IMR-90 (cell line): Measurements from ENCODE around the gene BICD2. TPM values are rescaled to one million over a fixed set of nuclear protein-coding genes. Genes with fewer than 3 reads are reported as not detected.
A peak's percentile ranks its signal among the peaks of the same experiment; 100 is the strongest.

ENCODE experiments used
- ATAC-seq: fragments of 200-7000 bp; cut with Tn5 transposase; 2 replicates; pipeline ENCODE4 v1.9.1; 2020; ENCODE audit warnings: low read depth, mild to moderate bottlenecking, moderate library complexity
- BruUV-seq: library from RNA; stranded (reverse); fragments of 400-500 nt; replicated peaks from 2 replicates; lab custom pipeline; 2021; lab: Mats Ljungman, UMichigan
- CTCF ChIA-PET: fragments of 300-600 bp; formaldehyde crosslinking; extraction: SDS; loops from one replicate; lab custom pipeline; 2021; ENCODE audit warnings: antibody characterized with exemption; lab: Yijun Ruan, JAX
- POLR2A ChIA-PET: fragments of 300-600 bp; sonication (Branson Sonifier 250); formaldehyde crosslinking; loops from one replicate; lab custom pipeline; 2022; ENCODE audit warnings: antibody characterized with exemption; ENCODE audit not compliant: unreplicated experiment; lab: Charles Lee
- DNase-seq: peaks from one replicate; pipeline ENCODE4 v3.0.0; 2013
- H2AFZ ChIP-seq: replicated peaks from 2 replicates; pipeline ENCODE3; 2013; ENCODE audit warnings: low read length, mild to moderate bottlenecking; ENCODE audit not compliant: poor library complexity
- H2AK5ac ChIP-seq: 2 replicates; pipeline ENCODE4 v1.6.1; 2013; ENCODE audit warnings: low read depth, low read length, inconsistent platforms
- H2AK9ac ChIP-seq: replicated peaks from 2 replicates; pipeline ENCODE3; 2013; ENCODE audit warnings: mild to moderate bottlenecking, low read depth, low read length, moderate library complexity; ENCODE audit not compliant: poor library complexity
- H2BK120ac ChIP-seq: 2 replicates; pipeline ENCODE4 v1.6.1; 2013; ENCODE audit warnings: low read depth, low read length, inconsistent platforms
- H2BK15ac ChIP-seq: 3 replicates; pipeline ENCODE4 v1.6.1; 2013; ENCODE audit warnings: low read depth, low read length, inconsistent platforms
- H2BK20ac ChIP-seq: 2 replicates; pipeline ENCODE4 v1.6.1; 2013; ENCODE audit warnings: low read depth, mild to moderate bottlenecking, inconsistent platforms, low read length, moderate library complexity
- H2BK5ac ChIP-seq: 2 replicates; pipeline ENCODE4 v1.6.1; 2013; ENCODE audit warnings: mild to moderate bottlenecking, low read depth, low read length, inconsistent platforms; ENCODE audit not compliant: poor library complexity, severe bottlenecking
- H3K14ac ChIP-seq: replicated peaks from 2 replicates; pipeline ENCODE4 v1.6.1; 2013; ENCODE audit warnings: low read depth, low read length, inconsistent platforms
- H3K18ac ChIP-seq: 2 replicates; pipeline ENCODE4 v1.6.1; 2013; ENCODE audit warnings: low read depth, low read length, control low read depth
- H3K23ac ChIP-seq: 2 replicates; pipeline ENCODE4 v1.6.1; 2013; ENCODE audit warnings: low read depth, low read length, inconsistent platforms
- H3K27ac ChIP-seq: 2 replicates; pipeline ENCODE4 v1.5.1; 2013; ENCODE audit warnings: mild to moderate bottlenecking, control low read depth, low read length; ENCODE audit not compliant: insufficient read depth
- H3K27me3 ChIP-seq: 2 replicates; pipeline ENCODE4 v1.6.1; 2013; ENCODE audit warnings: low read length; ENCODE audit not compliant: control insufficient read depth, insufficient read depth
- H3K36me3 ChIP-seq: 2 replicates; pipeline ENCODE4 v1.6.1; 2013; ENCODE audit warnings: low read length, mixed read lengths; ENCODE audit not compliant: control insufficient read depth, insufficient read depth
- H3K4ac ChIP-seq: 2 replicates; pipeline ENCODE4 v1.6.1; 2013; ENCODE audit warnings: low read depth, low read length, inconsistent platforms
- H3K4me1 ChIP-seq: 2 replicates; pipeline ENCODE4 v1.6.1; 2013; ENCODE audit warnings: low read length, mixed read lengths; ENCODE audit not compliant: control insufficient read depth, insufficient read depth
- H3K4me2 ChIP-seq: 2 replicates; pipeline ENCODE4 v1.6.1; 2013; ENCODE audit warnings: low read depth, mild to moderate bottlenecking, control low read depth, low read length, moderate library complexity
- H3K4me3 ChIP-seq: 2 replicates; pipeline ENCODE4 v1.5.1; 2013; ENCODE audit warnings: low read depth, mild to moderate bottlenecking, control low read depth, low read length, moderate library complexity; ENCODE audit not compliant: insufficient read depth
- H3K56ac ChIP-seq: 2 replicates; pipeline ENCODE4 v1.6.1; 2013; ENCODE audit warnings: low read length, inconsistent platforms; ENCODE audit not compliant: insufficient read depth; ENCODE audit errors: extremely low read depth
- H3K79me1 ChIP-seq, 2 experiments: 2 replicates each; pipeline ENCODE4 v1.6.1; 2013; ENCODE audit warnings: low read length in 2 of 2, inconsistent platforms in 1 of 2, low read depth in 1 of 2
- H3K9ac ChIP-seq: 2 replicates; pipeline ENCODE4 v1.6.1; 2013; ENCODE audit warnings: low read depth, low read length, control low read depth
- H3K9me1 ChIP-seq: 2 replicates; pipeline ENCODE4 v1.6.1; 2013; ENCODE audit warnings: low read length, inconsistent platforms; ENCODE audit not compliant: insufficient read depth
- H3K9me3 ChIP-seq: 2 replicates; pipeline ENCODE4 v1.6.1; 2013; ENCODE audit warnings: low read length; ENCODE audit not compliant: control insufficient read depth, insufficient read depth
- H4K20me1 ChIP-seq: 2 replicates; pipeline ENCODE4 v1.6.1; 2013; ENCODE audit warnings: low read length, inconsistent platforms; ENCODE audit not compliant: insufficient read depth
- H4K5ac ChIP-seq: 2 replicates; pipeline ENCODE4 v1.6.1; 2013; ENCODE audit warnings: mild to moderate bottlenecking, low read depth, low read length, control low read depth
- H4K8ac ChIP-seq, 2 experiments: 2 replicates each; pipeline ENCODE4 v1.6.1; 2013; ENCODE audit warnings: low read depth in 2 of 2, low read length in 2 of 2, control low read depth in 1 of 2, inconsistent platforms in 1 of 2
- H4K91ac ChIP-seq: 2 replicates; pipeline ENCODE4 v1.6.1; 2013; ENCODE audit warnings: low read depth, low read length, inconsistent platforms; ENCODE audit not compliant: insufficient read depth
- BHLHE40 ChIP-seq: fragments of 150-350 bp; IDR thresholded peaks from 2 replicates; pipeline ENCODE4 v1.6.1; 2016; ENCODE audit warnings: mild to moderate bottlenecking, low read depth, low read length
- CHD1 ChIP-seq: IDR thresholded peaks from 2 replicates; pipeline ENCODE4 v1.6.1; 2012; ENCODE audit warnings: low read depth, low read length, improper control_type of control experiment
- POLR2A ChIP-seq: IDR thresholded peaks from 2 replicates; pipeline ENCODE4 v1.6.1; 2012; ENCODE audit warnings: mild to moderate bottlenecking, low read depth, low read length
- RAD21 ChIP-seq: IDR thresholded peaks from 2 replicates; pipeline ENCODE4 v1.6.1; 2012; ENCODE audit warnings: low read length, improper control_type of control experiment
- RCOR1 ChIP-seq: IDR thresholded peaks from 2 replicates; pipeline ENCODE4 v1.6.1; 2012; ENCODE audit warnings: mild to moderate bottlenecking, low read length, improper control_type of control experiment; ENCODE audit not compliant: insufficient replicate concordance
- SMC3 ChIP-seq: fragments of 150-350 bp; IDR thresholded peaks from 2 replicates; pipeline ENCODE4 v1.6.1; 2016; ENCODE audit warnings: low read depth, mild to moderate bottlenecking, antibody characterized with exemption, low read length, moderate library complexity
- WGBS, 2 experiments: methylation state at CpG; one replicate each; pipeline versions ENCODE4 v1.1.5 to v1.1.7; 2013; ENCODE audit warnings: missing lambda C conversion rate in 2 of 2; ENCODE audit not compliant: insufficient read length in 1 of 2; ENCODE audit errors: extremely low coverage in 2 of 2; 5-methylcytosine and 5-hydroxymethylcytosine counted together
- dilution Hi-C: fragments of 300-500 bp; cut with HindIII; formaldehyde crosslinking; loops from one replicate; pipeline ENCODE4 v1.14.3; 2018; ENCODE audit warnings: low sequenced_read_pairs; ENCODE audit not compliant: unreplicated experiment
- in situ Hi-C: fragments of 300-500 bp; cut with MboI; formaldehyde crosslinking; loops from 3 replicates; pipeline ENCODE4 v1.14.3; 2019; ENCODE audit warnings: low sequenced_read_pairs, inconsistent platforms, mixed read lengths
- intact Hi-C: fragments of 100-400 bp; cut with micrococcal nuclease; formaldehyde crosslinking; loops from 2 replicates; pipeline ENCODE4 v1.10.0; 2022
- polyA plus RNA-seq, 3 experiments: library from polyadenylated mRNA; depleted of rRNA; stranded (reverse); fragments of >200 nt; gene quantifications; 2 replicates each; pipeline ENCODE4 v1.2.3, GENCODE V29; 2012; ENCODE audit warnings: low replicate concordance in 1 of 3
- total RNA-seq: library from RNA; depleted of rRNA; stranded (reverse); fragments of >200 nt; gene quantifications from 2 replicates; pipeline ENCODE4 v1.2.3, GENCODE V29; 2012

Gene BICD2
- total and polyA plus RNA-seq, 2 of the 4 experiments (the other 2 are of a cell fraction): 21.5 to 35.7 TPM

- Histone ChIP-seq H2AK9ac (peak overlapping the region; percentile 34), H3K79me1 (peaks cover 15 to 80% of the 10 kb centered on the region in 2 experiments), H4K20me1 (peaks cover 54% of the 10 kb centered on the region), H3K27ac (no peak overlapping the region), H2AK5ac (peak overlapping the region; percentile 51; the same call in 1 of the 2 replicates), H2BK5ac (no peak overlapping the region), H3K4ac (peak overlapping the region; percentile 32; the same call in 1 of the 2 replicates), H4K5ac (no peak overlapping the region), H2BK20ac (no peak overlapping the region), H3K36me3 (no peaks in the 10 kb centered on the region), H3K9ac (no peak overlapping the region), H3K56ac (no peak overlapping the region), H2BK120ac (no peak overlapping the region), H3K9me3 (no peaks in the 10 kb centered on the region), H4K8ac (no peak overlapping the region), H2AFZ (no peak overlapping the region), H3K4me2 (no peak overlapping the region), H3K4me1 (peaks cover 35% of the 10 kb centered on the region), H3K27me3 (no peaks in the 10 kb centered on the region), H3K9me1 (peaks cover 35% of the 10 kb centered on the region), H4K91ac (no peak overlapping the region), H3K14ac (no peak overlapping the region; the same call in 1 of the 2 replicates), H2BK15ac (no peak overlapping the region), H3K23ac (no peak overlapping the region), H3K4me3 (no peak overlapping the region), H3K18ac (no peak overlapping the region)
- ChIA-PET POLR2A (no interaction called here), CTCF (no interaction called here)
- TF ChIP-seq RCOR1 (no peak), CHD1 (no peak), RAD21 (no peak), SMC3 (no peak), POLR2A (no peak), BHLHE40 (no peak)
- no peak for DNase-seq
- no TSS peak for BruUV-seq
- dilution Hi-C loops: no loop called here
- no peak for ATAC-seq
- in situ Hi-C loops: no loop called here
- intact Hi-C loops: no loop called here
- 65% methylated on average over 5 of the region's 12 CpGs; no CpG with 5 or more reads in 1 of the 2 experiments for WGBS, 2 experiments
These were observed 15.3 kb downstream of the BICD2 start for GRCh38 chr9:92749071-92749933.
